HG02623 (cell line): ENCODE data around the gene ETV6.
"Not testable (repeated sequence)": the region's sequence is repeated elsewhere in the genome, so short reads cannot be mapped to it uniquely, and the experiment has no call there.

ENCODE experiments used
- ATAC-seq: cut with Tn5 transposase; IDR thresholded peaks from one replicate; pipeline ENCODE4 v1.9.1; 2021; ENCODE audit warnings: moderate library complexity; ENCODE audit not compliant: unreplicated experiment

Gene ETV6

GRCh38 chr12:11649413-11650285 lies at the start of gene ETV6:
Gene ETV6 (plus strand): TSS chr12:11649674. CDS start chr12:11650128, 454 bp downstream.
- peak; percentile 43 for ATAC-seq

- no peak for ATAC-seq
These were observed 49.3 kb upstream of the ETV6 start for GRCh38 chr12:11600199-11600598.

GRCh38 chr12:11601647-11602046 lies 47.8 kb upstream of the ETV6 start:
- no peak for ATAC-seq

GRCh38 chr12:11607313-11608081 lies 42.0 kb upstream of the ETV6 start:
- no peak for ATAC-seq

GRCh38 chr12:11609045-11609444 lies 40.4 kb upstream of the ETV6 start:
- ATAC-seq: no peak

- ATAC-seq: no peak
These were observed 34.0 kb upstream of the ETV6 start for GRCh38 chr12:11615481-11615880.

- no peak for ATAC-seq
These were observed 31.4 kb upstream of the ETV6 start for GRCh38 chr12:11618046-11618445.

- ATAC-seq: no peak
These were observed 27.6 kb upstream of the ETV6 start for GRCh38 chr12:11621797-11622423.

GRCh38 chr12:11622876-11623281 lies 26.6 kb upstream of the ETV6 start:
- no peak for ATAC-seq

- ATAC-seq: no peak
These were observed 26.1 kb upstream of the ETV6 start for GRCh38 chr12:11623382-11623781.

GRCh38 chr12:11624116-11624515 lies 25.4 kb upstream of the ETV6 start:
- ATAC-seq: no peak

GRCh38 chr12:11627709-11628108 lies 21.8 kb upstream of the ETV6 start:
- ATAC-seq: not testable (repeated sequence)

GRCh38 chr12:11628353-11628752 lies 21.1 kb upstream of the ETV6 start:
- no peak for ATAC-seq

- ATAC-seq: no peak
These were observed 19.3 kb upstream of the ETV6 start for GRCh38 chr12:11630046-11630706.

- ATAC-seq: no peak
These were observed 18.2 kb upstream of the ETV6 start for GRCh38 chr12:11631288-11631687.

- ATAC-seq: not testable (repeated sequence)
These were observed 17.6 kb upstream of the ETV6 start for GRCh38 chr12:11631881-11632280.

GRCh38 chr12:11633968-11634367 lies 15.5 kb upstream of the ETV6 start:
- ATAC-seq: no peak

- no peak for ATAC-seq
These were observed 14.1 kb upstream of the ETV6 start for GRCh38 chr12:11635341-11635740.

- no peak for ATAC-seq
These were observed 11.1 kb upstream of the ETV6 start for GRCh38 chr12:11638315-11638916.

- no peak for ATAC-seq
These were observed 10.0 kb upstream of the ETV6 start for GRCh38 chr12:11639454-11639853.

GRCh38 chr12:11641522-11641921 lies 8.0 kb upstream of the ETV6 start:
- no peak for ATAC-seq
